ENCODE results near the gene TBX4. TPM values are rescaled to one million over a fixed set of nuclear protein-coding genes. Genes with fewer than 3 reads are reported as not detected.

The TBX4 gene
- total RNA-seq, 4 donors from 2014 or later, result 0.27 TPM; not detected in 3

- Histone ChIP-seq H3K4me3 (no peak overlapping the region), H3K9me3 (no peaks in the 10 kb centered on the region), H3K27ac (no peak overlapping the region), H3K27me3 (no peaks in the 10 kb centered on the region), H3K36me3 (no peaks in the 10 kb centered on the region), H3K4me1 (peaks cover 0 to 10% (median 0%) of the 10 kb centered on the region in 3 donors)
- ATAC-seq, result no peak
- 84 to 85% methylated on average over 14 to 16 of the region's 16 CpGs for WGBS, 2 donors (ENCODE audit: low coverage in 1 of 2)
- TF ChIP-seq CTCF (IDR thresholded peaks at IDR 0.05) (no peak), EP300 (IDR thresholded peaks at IDR 0.05) (no peak), POLR2A (IDR thresholded peaks at IDR 0.05) (no peak), POLR2AphosphoS5 (IDR thresholded peaks at IDR 0.05) (no peak)
Observed at GRCh38 chr17:61488878-61489718, 36.9 kb downstream of the TBX4 start.

- H3K36me3 ChIP-seq, result no peaks in the 10 kb centered on the region
- peaks cover 0 to 10% (median 0%) of the 10 kb centered on the region in 3 donors for H3K4me1 ChIP-seq
- no peaks in the 10 kb centered on the region for H3K27me3 ChIP-seq
- no peak overlapping the region for H3K4me3 ChIP-seq
- 86 to 100% methylated on average over 1 to 6 of the region's 12 CpGs for WGBS, 2 donors (ENCODE audit: low coverage in 1 of 2)
- H3K27ac ChIP-seq, result no peak overlapping the region
- TF ChIP-seq POLR2A (IDR thresholded peaks at IDR 0.05) (no peak), POLR2AphosphoS5 (IDR thresholded peaks at IDR 0.05) (no peak), EP300 (IDR thresholded peaks at IDR 0.05) (no peak), CTCF (IDR thresholded peaks at IDR 0.05) (no peak)
- no peak for ATAC-seq
- no peaks in the 10 kb centered on the region for H3K9me3 ChIP-seq
Observed at GRCh38 chr17:61489719-61490490, 37.7 kb downstream of the TBX4 start.

- ATAC-seq, result peak; percentile 13
- 30% methylated on average over 2 of the region's 5 CpGs; no CpG with 5 or more reads in 1 of the 2 donors for WGBS, 2 donors (ENCODE audit: low coverage in 1 of 2)
- Histone ChIP-seq H3K4me1 (peaks cover 0 to 10% (median 0%) of the 10 kb centered on the region in 3 donors), H3K27ac (no peak overlapping the region), H3K4me3 (no peak overlapping the region), H3K36me3 (no peaks in the 10 kb centered on the region), H3K27me3 (no peaks in the 10 kb centered on the region), H3K9me3 (no peaks in the 10 kb centered on the region)
- TF ChIP-seq POLR2A (IDR thresholded peaks at IDR 0.05) (no peak), CTCF (IDR thresholded peaks at IDR 0.05) (no peak), POLR2AphosphoS5 (IDR thresholded peaks at IDR 0.05) (no peak), EP300 (IDR thresholded peaks at IDR 0.05) (no peak)
Observed at GRCh38 chr17:61490540-61490975, 38.3 kb downstream of the TBX4 start.

GRCh38 chr17:61491981-61492380 is 39.8 kb downstream of the TBX4 start:
- ATAC-seq, result no peak
- TF ChIP-seq POLR2AphosphoS5 (IDR thresholded peaks at IDR 0.05) (no peak), POLR2A (IDR thresholded peaks at IDR 0.05) (no peak), EP300 (IDR thresholded peaks at IDR 0.05) (no peak), CTCF (IDR thresholded peaks at IDR 0.05) (no peak)
- H3K4me1 ChIP-seq, result peaks cover 0 to 6% (median 0%) of the 10 kb centered on the region in 3 donors
- no peaks in the 10 kb centered on the region for H3K36me3 ChIP-seq
- 71 to 85% methylated on average over 1 to 3 of the region's 3 CpGs for WGBS, 2 donors (ENCODE audit: low coverage in 1 of 2)
- no peaks in the 10 kb centered on the region for H3K27me3 ChIP-seq
- H3K9me3 ChIP-seq, result no peaks in the 10 kb centered on the region
- no peak overlapping the region for H3K4me3 ChIP-seq
- H3K27ac ChIP-seq, result no peak overlapping the region
